ENCODE results near the gene ACAP1. TPM values are rescaled to one million over a fixed set of nuclear protein-coding genes. Genes with fewer than 3 reads are reported as not detected.
"Not testable (repeated sequence)": the region's sequence is repeated elsewhere in the genome, so short reads cannot be mapped to it uniquely, and the experiment has no call there.

ACAP1 gene
- total and polyA plus RNA-seq, 7 donors: 1.9 to 20.7 (median 12.2) TPM

DNA sequence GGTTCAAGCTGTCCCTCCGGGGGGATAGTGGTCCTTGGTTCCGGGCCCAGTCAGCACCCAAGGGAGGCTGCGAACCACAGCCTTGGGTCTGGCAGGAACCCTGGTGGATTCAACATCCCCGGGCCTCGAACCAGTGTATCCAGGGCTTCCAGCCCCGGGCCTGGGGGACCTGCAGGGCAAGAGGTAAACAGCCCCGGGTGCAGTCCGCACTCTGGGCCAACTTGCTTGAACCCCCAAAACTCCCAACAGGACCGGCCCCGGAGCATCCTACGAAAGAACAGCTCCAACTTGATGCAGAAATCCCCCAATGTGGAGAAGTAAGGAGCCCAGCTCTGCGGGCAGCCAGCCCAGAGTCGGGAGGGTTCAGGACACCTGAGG is 5.7 kb upstream of the ACAP1 start:
- intact Hi-C loops (cut with DNase I): no loop called here
- no peak for ATAC-seq
- H3K36me3 ChIP-seq (ENCODE audit: insufficient read depth in 1 of 2, low read depth in 1 of 2): peaks cover 0 to 14% of the 10 kb centered on the region in 2 donors
- no peaks in the 10 kb centered on the region for H3K9me3 ChIP-seq
- TF ChIP-seq, protein P1, sequence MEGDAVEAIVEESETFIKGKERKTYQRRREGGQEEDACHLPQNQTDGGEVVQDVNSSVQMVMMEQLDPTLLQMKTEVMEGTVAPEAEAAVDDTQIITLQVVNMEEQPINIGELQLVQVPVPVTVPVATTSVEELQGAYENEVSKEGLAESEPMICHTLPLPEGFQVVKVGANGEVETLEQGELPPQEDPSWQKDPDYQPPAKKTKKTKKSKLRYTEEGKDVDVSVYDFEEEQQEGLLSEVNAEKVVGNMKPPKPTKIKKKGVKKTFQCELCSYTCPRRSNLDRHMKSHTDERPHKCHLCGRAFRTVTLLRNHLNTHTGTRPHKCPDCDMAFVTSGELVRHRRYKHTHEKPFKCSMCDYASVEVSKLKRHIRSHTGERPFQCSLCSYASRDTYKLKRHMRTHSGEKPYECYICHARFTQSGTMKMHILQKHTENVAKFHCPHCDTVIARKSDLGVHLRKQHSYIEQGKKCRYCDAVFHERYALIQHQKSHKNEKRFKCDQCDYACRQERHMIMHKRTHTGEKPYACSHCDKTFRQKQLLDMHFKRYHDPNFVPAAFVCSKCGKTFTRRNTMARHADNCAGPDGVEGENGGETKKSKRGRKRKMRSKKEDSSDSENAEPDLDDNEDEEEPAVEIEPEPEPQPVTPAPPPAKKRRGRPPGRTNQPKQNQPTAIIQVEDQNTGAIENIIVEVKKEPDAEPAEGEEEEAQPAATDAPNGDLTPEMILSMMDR (IDR thresholded peaks at IDR 0.05): no peak
- WGBS, 3 donors: 57 to 66% (median 63%) methylated on average over 13 of the region's 13 CpGs
- H3K27ac ChIP-seq: peak overlapping the region; percentile 92
- H3K4me3 ChIP-seq: peak overlapping the region; percentile 95
- peaks cover 0 to 4% (median 0%) of the 10 kb centered on the region in 3 donors for H3K27me3 ChIP-seq (ENCODE audit: insufficient read depth in 3 of 3, low read length in 2 of 3)
- H3K4me1 ChIP-seq: peaks cover 12% of the 10 kb centered on the region
- no peak for DNase-seq

DNA sequence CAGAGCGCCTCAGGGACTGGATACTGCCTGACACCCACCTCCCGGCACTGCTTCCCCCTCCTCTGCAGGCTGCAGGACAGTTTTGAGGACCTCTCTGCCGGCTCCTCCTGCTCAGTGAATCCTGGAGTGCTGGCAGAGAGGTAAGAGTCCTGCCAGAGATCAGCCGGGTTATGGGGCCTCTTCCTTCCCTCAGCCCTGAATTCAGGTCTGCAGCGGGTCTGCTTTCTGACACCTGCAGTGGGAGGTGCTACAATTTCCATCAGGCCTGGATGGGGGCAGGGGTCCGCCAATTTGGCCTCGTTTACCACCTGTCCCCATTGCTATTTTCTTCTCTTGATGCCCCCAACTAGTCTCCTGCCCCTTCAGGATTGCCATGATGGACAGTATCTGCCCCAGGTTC is 4.2 kb upstream of the ACAP1 start:
- H3K27me3 ChIP-seq (ENCODE audit: insufficient read depth in 3 of 3, low read length in 2 of 3): peaks cover 0 to 11% (median 4%) of the 10 kb centered on the region in 3 donors
- intact Hi-C loops (cut with DNase I): no loop called here
- ATAC-seq: no peak
- DNase-seq: no peak
- 51 to 65% (median 63%) methylated on average over 7 of the region's 7 CpGs for WGBS, 3 donors
- H3K27ac ChIP-seq: no peak overlapping the region
- H3K36me3 ChIP-seq (ENCODE audit: insufficient read depth in 1 of 2, low read depth in 1 of 2): no peaks in the 10 kb centered on the region
- H3K9me3 ChIP-seq: no peaks in the 10 kb centered on the region
- peaks cover 12% of the 10 kb centered on the region for H3K4me1 ChIP-seq
- TF ChIP-seq, protein P1 (IDR thresholded peaks at IDR 0.05): no peak
- no peak overlapping the region for H3K4me3 ChIP-seq

DNA sequence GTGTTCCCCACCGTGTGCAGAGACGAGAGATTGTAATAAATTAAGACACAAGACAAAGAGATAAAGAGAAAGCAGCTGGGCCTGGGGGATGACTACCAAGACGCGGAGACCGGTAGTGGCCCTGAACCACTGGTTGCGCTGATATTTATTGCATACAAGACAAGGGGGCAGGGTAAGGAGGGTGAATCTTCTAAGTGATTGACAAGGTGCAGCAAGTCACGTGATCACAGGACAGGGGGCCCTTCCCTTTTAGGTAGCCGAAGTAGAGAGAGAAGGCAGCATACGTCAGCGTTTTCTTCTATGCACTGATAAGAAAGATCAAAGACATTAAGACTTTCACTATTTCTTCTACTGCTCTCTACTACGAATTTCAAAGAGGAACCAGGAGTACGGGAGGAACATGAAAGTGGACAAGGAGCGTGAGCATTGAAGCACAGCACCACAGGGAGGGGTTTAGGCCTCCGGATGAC is 3.7 kb upstream of the ACAP1 start:
- H3K36me3 ChIP-seq (ENCODE audit: insufficient read depth in 1 of 2, low read depth in 1 of 2); H3K4me1 ChIP-seq; ATAC-seq; DNase-seq; H3K4me3 ChIP-seq; H3K9me3 ChIP-seq; H3K27ac ChIP-seq; intact Hi-C loops (cut with DNase I): not testable (repeated sequence)
- peaks cover 0 to 11% (median 4%) of the 10 kb centered on the region in 3 donors for H3K27me3 ChIP-seq (ENCODE audit: insufficient read depth in 3 of 3, low read length in 2 of 3)
- 53 to 57% (median 54%) methylated on average over 14 of the region's 14 CpGs for WGBS, 3 donors

DNA sequence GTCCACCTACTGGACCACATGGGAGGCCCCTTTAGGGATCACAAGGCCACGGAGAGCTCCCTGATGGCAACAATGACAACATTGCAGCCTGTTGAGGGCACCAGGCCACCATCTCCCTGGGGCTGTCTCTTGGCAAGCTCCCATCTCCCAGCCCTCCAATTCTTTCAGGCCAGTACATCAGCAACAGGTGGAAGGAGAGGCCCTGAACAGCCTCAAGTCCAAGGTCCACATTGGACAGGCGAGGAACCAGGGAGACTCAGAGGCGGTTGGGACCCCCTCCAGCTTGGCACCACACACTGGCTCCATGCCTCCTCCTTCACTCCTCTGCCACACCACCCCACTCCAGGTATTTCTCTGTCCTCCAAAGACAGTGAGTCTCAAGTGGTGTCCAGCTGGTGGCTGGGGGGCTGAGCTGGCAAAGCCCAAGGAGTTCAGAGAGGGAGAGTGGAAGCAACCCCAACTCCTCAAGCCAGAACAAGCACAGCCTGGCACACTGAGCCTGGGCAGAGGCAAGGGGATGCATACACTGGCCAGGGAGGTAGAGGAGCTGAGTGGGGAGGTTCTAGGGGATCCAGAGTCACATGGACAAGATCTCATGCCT is 1.3 kb upstream of the ACAP1 start:
- H3K27me3 ChIP-seq (ENCODE audit: insufficient read depth in 3 of 3, low read length in 2 of 3): peaks cover 0 to 25% (median 4%) of the 10 kb centered on the region in 3 donors
- no peak overlapping the region for H3K4me3 ChIP-seq
- H3K36me3 ChIP-seq (ENCODE audit: insufficient read depth in 1 of 2, low read depth in 1 of 2): no peaks in the 10 kb centered on the region
- intact Hi-C loops (cut with DNase I): no loop called here
- H3K9me3 ChIP-seq: no peaks in the 10 kb centered on the region
- no peak overlapping the region for H3K27ac ChIP-seq
- ATAC-seq: no peak
- no peaks in the 10 kb centered on the region for H3K4me1 ChIP-seq
- 52 to 68% (median 58%) methylated on average over 3 of the region's 3 CpGs for WGBS, 3 donors
- DNase-seq: no peak
- TF ChIP-seq, protein P1 (IDR thresholded peaks at IDR 0.05): no peak

DNA sequence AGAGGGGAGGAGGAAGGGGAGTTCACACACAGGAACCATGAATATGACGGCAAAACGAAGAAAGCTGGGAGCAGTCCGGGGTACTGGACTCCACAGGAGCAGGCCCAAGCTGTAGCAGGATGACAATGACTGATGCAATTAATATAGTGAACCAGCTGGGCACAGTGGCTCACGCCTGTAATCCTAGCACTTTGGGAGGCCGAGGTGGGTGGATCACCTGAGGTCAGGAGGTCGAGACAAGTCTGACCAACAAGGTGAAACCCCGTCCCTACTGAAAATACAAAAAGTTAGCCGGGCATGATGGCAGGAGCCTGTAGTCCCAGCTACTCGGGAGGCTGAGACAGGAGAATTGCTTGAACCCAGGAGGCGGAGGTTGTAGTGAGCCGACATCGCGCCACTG is 564 bp upstream of the ACAP1 start:
- ATAC-seq; H3K9me3 ChIP-seq; H3K4me3 ChIP-seq; H3K27ac ChIP-seq; DNase-seq; H3K4me1 ChIP-seq; intact Hi-C loops (cut with DNase I); H3K36me3 ChIP-seq (ENCODE audit: insufficient read depth in 1 of 2, low read depth in 1 of 2): not testable (repeated sequence)
- WGBS, 3 donors: 80 to 83% (median 81%) methylated on average over 13 of the region's 13 CpGs
- H3K27me3 ChIP-seq (ENCODE audit: insufficient read depth in 3 of 3, low read length in 2 of 3): peaks cover 0 to 25% (median 4%) of the 10 kb centered on the region in 3 donors

DNA sequence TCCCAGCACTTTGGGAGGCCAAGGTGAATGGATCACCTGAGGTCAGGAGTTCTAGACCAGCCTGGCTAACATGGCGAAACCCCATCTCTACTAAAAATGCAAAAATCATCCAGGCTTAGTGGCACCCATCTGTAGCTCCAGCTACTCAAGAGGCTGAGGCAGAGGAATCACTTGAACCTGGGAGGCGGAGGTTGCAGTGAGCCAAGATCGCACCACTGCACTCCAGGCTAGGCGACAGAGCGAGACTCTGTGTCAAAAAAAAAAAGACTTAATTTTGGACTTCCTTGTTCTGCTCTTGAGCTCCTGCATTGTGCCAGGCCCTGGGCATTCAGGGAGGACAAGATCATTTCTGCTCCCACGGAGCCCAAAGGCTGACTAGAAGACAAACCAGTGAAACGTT is 1.3 kb downstream of the ACAP1 start:
- DNase-seq; H3K4me1 ChIP-seq; H3K9me3 ChIP-seq; H3K4me3 ChIP-seq; intact Hi-C loops (cut with DNase I); H3K36me3 ChIP-seq (ENCODE audit: insufficient read depth in 1 of 2, low read depth in 1 of 2); H3K27ac ChIP-seq; ATAC-seq: not testable (repeated sequence)
- H3K27me3 ChIP-seq (ENCODE audit: insufficient read depth in 3 of 3, low read length in 2 of 3): peaks cover 0 to 25% (median 4%) of the 10 kb centered on the region in 3 donors
- WGBS, 3 donors: 75 to 83% (median 76%) methylated on average over 7 of the region's 7 CpGs
